B cell (primary cell): Measurements from ENCODE around the gene VWA5A.

Source experiments
- EZH2 ChIP-seq: IDR thresholded peaks from 2 replicates; pipeline ENCODE4 v1.6.1; 2012; ENCODE audit warnings: borderline replicate concordance, low read depth, mild to moderate bottlenecking, moderate library complexity, low read length; ENCODE audit not compliant: insufficient read depth, poor library complexity, severe bottlenecking
- TF ChIP-seq, protein P1 (sequence below): fragments of 200-600 bp; IDR thresholded peaks from one replicate; pipeline ENCODE4 v1.8.0; 2022; ENCODE audit warnings: antibody characterized with exemption, mild to moderate bottlenecking

DNA sequence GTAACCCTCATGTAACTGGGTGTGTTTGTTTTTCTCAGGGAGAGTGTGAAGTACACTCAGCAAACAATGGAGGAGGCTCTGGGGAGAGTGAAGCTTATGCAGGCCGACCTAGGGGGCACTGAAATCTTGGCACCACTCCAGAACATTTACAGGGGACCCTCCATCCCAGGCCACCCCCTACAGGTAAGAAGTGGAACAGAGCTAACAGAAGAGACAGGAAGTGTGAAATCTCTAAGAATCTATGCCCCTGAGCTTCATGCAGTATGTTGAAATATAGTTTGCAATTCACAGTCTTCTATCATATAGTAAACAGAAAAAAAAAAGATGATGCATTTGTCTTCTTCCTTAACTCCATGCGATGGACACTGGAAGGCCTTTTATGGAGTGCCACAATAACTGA is 8.4 kb downstream of the VWA5A start:
- TF ChIP-seq, protein P1, sequence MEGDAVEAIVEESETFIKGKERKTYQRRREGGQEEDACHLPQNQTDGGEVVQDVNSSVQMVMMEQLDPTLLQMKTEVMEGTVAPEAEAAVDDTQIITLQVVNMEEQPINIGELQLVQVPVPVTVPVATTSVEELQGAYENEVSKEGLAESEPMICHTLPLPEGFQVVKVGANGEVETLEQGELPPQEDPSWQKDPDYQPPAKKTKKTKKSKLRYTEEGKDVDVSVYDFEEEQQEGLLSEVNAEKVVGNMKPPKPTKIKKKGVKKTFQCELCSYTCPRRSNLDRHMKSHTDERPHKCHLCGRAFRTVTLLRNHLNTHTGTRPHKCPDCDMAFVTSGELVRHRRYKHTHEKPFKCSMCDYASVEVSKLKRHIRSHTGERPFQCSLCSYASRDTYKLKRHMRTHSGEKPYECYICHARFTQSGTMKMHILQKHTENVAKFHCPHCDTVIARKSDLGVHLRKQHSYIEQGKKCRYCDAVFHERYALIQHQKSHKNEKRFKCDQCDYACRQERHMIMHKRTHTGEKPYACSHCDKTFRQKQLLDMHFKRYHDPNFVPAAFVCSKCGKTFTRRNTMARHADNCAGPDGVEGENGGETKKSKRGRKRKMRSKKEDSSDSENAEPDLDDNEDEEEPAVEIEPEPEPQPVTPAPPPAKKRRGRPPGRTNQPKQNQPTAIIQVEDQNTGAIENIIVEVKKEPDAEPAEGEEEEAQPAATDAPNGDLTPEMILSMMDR = no peak
- TF ChIP-seq EZH2 = no peak
